Right hindlimb (tissue), 1 donor: ENCODE measurements around the gene TMEM170A.
A peak's percentile ranks its signal among the peaks of the same experiment; 100 is the strongest.
"Not testable (repeated sequence)": the region's sequence is repeated elsewhere in the genome, so short reads cannot be mapped to it uniquely, and the experiment has no call there.

Experiments
- DNase-seq: peaks from one replicate; pipeline ENCODE4 v3.0.0-alpha.2; 2018

The TMEM170A gene

DNA sequence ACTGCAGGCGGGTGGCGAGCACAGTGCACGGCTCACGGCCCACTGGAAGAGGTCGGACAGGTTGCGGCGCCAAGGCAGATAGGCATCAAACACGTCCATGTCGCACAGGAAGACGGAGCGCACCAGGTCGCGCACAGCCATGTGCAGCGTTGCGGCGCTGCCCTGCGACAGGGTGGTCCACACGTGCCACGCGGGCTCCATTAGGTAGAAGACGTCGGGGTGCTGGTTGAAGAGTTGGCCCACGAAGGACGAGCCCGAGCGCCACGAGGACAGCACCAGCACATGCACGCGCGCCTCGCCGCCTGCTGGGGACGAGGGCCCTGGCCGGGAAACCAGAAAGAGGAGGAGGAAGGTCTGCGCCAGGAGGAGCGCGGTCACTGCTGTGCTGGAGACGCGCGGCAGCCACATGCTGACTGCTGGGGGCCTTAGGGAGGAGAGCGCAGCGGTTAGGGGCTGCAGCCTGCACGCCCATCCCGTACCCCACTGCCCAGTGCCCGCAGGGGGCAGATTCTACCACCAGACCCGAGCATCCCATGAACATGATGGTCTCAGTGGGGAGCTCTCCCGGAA, 15.0 kb upstream of the TMEM170A start:
- DNase-seq, result no peak

DNA sequence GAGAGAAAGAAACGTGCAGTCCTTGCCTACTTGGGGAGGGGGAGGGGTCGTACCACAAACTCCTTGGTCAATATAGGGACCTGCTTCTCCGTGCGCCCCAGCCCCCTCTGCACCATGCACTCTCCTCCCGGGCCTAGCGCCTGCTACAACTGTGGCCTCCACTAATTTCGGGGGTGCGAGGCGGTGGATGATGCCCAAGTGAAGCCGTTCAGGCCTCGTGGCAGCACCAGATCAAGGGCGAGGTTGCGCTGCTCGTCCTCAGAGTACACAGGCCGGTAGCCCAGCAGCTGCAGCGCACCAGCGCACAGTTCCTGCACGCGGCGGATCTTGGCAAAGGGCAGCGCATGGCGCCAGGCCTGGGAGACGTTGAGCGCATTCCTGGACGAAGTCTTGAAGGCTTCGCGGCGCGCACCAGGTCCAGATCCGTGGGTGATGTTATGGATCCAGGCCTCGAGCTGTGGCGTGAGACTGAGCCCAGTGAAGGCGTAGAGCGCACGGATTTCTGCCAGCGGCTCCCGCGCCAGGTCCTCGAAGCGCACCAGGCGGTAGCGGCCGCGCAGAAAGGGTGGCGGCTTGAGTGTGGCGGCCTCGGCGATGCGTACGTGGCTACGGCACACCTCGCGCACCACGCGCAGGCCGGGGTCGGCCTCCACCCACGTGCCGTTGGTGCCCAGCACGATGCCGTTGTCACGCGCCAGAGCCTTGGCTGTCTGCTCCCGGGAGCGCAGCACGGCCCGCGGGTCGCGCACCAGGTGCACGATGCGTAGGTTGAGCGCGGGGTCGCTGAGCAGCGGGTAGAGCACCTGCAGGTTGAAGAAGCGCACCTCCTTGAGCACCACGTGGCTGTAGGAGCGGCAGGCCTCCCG, 14.2 kb upstream of the TMEM170A start:
- no peak for DNase-seq

DNA sequence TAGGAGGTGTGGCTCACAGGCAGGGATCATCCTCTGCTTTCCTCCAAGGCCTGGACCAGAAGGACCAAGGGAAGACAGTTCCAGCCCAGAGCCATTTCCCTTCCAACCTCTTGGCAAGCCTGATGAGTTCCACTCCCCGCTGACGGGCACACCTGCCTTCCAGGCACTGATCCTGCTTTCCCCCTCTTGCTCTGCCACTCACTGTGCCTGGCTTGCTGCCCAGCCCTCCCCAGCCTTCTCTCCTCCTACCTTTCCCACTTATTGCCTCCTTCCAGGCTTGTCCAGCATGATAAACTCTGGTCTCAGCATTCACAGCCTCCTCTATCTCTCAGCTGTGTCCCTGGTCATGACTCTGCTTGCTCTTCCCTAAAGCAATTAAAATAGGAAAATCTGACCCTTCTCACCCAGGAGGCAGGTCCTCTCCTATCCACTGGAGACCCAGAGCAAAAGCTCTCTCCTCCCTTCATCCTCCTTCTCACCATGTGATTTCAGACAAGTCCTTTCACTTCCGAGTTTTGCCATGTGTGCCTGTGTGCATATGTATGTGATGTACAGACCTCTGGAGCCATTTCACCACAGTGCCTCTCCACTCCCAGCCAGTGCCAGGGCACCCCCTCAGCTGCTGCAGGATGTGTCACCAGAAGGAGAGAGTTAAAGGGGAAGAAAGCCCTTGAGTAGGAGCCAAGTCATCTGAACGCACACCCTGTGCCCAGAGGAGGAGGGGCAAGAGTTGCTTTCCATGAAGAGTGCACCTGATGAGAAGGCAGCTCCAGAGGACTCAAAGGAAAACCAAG, 13.4 kb upstream of the TMEM170A start:
- no peak for DNase-seq

DNA sequence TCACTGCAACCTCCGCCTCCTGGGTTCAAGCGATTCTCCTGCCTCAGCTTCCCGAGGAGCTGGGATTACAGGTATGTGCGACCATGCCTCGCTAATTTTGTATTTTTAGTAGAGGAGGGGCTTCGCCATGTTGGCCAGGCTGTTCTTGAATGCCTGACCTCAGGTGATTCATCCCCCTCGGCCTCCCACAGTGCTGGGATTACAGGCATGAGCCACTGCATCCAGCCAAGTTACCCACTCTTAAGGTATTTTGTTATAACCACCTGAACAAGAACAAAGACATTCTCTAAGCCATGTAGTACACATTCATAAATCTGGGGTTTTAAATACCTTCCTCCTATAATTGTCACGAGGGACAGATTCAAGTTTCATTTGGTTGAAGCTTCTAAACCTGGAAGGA, 12.3 kb upstream of the TMEM170A start:
- DNase-seq, result no peak

DNA sequence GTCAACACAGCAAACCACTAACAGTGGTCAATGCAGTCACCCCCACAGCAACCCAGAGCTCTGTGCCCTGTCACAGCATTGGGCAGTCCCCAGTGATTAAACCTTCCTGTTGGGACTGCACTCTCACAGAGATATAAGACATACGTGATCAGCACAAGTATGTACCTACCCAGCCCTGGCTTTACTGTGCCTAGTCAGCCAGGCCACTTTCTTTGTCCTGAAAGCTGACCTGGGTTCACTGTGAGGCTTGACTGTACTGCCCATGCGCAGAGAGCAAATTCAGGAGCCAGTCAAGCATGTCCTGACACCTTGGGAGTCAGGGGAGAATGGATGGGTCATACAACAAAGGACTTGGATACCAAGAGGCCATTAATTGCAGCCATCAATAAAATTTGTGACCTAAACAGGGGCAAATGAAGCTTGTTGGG, 10.9 kb upstream of the TMEM170A start:
- DNase-seq, result no peak

DNA sequence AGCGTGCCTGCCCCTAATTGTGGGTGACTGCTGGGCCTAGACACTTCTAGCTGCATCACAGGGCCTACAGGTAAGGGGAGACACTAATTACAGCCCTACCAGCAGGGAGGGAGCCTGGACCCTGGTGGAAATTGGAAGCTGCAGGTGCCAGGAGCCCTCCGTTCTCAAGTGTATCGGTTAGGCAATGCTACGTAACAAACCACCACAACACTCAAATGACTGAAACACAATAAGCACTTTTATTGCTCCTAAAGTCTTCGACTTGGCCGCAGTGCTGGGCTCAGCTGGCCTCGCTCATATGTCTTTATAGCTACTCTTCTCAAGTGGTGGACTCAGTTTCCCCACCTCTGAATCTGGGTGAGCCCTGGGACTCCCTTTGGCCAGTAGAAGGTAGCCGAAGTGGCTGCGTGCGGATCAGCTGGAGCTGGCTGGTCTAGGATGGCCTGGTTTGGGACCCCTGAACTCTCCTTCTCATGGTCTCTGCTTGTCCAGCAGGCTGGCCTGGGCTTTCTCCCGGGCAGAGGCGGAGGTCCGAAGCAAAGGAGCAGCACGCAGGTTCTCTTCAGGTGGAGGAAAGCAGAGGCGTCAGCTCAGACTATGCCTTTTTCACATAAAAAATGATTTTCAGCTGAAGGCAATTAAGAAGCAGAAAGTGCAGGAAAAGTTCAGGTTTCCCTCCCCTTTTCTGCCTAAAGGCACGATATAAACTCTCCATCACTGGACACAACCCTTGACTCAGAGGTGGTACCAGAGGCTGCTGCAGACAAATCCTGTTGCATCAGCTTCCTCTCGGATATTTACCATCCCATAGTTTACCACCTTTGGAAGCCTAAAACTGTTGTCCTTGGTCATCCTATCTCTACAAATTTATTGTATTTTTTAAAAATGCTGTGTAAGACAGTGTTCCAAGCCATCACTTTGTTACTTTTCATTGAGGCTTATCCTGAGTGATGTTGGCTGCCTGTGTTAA, 8.7 kb upstream of the TMEM170A start:
- DNase-seq, result no peak

DNA sequence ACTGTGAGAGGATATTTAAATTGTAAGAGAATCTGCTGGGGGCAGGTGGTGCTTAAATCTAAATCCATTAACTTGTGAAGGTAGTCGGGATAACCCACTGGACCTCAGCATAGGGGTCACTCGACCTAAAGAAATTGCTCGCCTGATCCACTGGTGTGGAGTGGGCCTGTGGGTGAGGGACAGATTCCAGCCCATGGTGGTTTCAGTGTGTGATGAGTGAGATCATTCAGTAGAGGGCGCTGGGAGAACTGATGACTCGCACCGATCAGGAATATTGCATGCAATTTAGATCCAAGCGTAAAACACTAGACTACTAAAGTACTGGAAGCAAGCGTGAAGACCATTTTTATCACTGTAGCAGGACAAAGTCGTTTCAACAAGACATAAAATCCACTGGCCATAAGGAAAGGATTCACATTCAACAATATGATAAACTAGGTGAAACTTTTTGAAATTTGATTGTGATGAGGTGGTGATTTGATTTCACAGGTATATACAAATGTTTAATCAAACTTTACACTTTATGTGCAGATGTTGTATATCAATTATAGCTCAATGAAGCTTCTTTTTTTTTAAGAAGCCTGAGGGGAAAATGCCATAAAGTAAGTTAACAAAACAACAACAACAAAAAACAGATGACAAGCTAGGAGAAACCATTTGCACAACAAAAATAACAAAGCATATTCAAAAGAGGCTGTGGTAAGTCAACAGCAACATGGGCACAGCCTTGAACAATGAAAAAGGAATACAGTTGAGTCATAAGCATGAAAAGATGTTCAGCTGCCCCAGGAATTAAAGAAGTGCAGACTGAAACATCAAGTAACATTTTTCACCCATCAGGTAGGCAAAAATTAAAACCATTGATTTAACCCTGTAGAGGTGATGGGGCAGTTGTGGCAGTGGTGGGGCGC, 7.5 kb upstream of the TMEM170A start:
- peak; percentile 70 for DNase-seq

DNA sequence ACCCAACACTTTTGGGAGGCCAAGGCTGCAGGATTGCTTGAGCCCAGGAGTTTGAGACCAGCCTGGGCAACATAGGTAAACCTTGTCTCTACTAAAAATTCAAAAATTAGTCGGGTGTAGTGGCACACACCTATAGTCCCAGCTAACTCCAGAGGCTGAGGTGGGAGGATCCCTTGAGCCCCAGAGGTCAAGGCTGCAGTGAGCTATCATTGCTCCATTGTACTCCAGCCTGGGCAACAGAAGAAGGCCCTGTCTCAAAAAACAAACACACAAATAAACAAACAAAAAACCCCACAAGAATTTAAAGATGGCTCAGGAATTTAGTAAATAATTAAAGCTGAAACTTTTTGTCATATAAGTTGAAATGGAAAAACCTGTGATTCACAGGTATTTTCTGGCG, 2.3 kb upstream of the TMEM170A start:
- no peak for DNase-seq

DNA sequence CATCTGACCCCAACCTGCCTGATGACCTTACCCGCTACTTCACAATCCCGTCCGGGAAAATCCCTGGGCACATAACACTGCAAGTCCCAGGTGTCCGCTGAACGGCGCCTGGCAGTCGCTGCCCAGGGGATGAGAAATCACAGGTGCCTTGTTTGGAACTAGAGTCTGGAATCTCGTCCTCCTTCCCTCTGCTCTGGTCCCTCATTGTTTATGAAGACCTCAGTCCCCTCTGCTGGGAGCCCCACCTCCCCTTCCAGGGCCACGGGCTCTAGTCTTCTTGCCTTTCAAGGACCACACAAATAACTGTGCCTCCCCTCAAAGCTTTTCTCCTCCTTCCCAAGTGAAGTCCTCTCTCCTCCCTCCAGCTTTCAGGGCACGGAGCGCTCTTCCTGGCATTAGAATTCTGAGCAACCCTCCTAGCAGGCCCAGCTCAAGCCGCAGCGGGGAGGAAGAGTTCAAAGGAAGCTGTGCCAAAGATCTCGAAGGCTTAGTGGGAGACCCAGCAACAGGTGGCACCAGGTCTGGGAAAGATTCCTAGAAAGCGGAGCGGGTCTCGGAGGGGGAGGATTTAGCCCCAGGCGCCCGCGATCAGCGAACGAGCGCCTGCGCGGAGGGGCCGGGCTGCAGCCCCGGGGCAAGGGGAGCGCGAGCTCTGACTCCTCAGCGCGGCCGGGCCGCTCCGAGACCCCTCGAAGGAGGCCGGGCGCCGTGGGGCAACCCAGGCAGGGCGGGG, 934 bp downstream of the TMEM170A start:
- DNase-seq, result peak; percentile 64

DNA sequence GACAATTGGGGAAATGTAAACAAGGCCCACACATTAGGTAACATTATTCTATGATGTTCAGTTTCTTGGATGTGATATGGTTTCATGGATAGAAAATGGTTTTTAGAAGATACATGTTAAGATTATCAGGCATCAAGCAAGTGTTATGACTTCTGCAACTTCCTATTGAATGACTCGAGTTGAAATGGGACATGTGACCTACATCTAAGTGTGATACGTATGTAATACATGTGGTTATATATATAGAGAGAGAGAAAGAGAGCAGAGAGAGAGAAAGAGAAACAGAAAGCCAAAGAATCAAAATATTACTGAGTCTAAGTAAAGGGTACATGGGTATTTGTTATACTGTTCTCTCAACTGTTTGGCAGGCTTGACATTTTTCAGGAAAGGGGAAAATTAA, 1.7 kb downstream of the TMEM170A start:
- no peak for DNase-seq

DNA sequence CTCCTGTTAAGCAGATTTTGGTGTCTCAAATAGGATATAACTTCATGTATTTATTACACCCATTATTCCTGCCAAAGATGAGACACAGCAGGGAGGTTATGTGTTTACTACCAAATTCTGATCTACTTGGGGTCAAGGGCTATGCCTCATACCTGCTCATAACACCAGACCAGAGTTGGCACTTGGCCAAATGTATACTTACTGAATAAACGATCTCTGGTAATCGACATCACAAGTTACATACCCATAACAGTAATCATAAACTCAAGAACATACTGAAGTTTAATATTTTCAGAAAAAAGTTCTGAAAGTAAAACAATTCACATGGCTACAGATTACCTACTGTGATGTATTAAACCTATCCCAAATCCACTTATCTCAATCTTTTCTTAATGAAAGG, 2.9 kb downstream of the TMEM170A start:
- DNase-seq, result no peak

DNA sequence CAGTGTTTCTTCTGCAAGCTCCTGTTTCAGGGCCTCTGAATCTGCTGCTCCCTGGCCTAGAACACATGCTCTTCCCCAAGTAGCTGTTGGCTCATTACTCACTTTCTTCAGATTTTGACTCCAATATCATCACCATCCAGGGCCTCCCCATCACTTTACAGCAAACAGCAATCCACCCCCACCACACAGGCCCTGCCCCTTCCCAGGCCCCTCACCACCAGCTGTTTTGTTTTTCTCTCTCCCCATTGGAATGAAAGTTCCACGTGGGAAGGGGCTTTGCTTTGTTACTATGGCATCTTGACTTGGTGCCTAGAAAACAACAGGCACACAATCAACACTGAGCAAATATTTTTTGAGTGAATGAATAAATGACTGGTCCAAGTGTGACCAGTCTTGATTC, 4.0 kb downstream of the TMEM170A start:
- peak; percentile 88 for DNase-seq

DNA sequence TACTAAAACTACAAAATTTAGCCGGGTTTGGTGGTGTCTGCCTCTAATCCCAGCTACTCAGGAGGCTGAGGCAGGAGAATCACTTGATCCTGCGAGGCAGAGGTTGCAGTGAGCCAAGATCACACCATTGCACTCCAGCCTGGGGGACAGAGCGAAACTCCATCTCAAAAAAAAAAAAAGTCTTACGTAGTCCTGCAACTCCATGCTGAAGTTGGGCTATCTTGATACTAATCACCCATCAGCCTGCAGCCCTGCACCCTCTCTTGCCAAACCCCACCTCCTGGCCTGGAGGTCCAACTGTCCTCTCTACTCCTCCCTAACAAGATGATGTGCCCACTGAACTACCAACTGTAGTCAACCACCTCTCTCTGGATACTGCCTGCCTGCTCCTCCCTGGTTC, 4.8 kb downstream of the TMEM170A start:
- DNase-seq, result no peak

DNA sequence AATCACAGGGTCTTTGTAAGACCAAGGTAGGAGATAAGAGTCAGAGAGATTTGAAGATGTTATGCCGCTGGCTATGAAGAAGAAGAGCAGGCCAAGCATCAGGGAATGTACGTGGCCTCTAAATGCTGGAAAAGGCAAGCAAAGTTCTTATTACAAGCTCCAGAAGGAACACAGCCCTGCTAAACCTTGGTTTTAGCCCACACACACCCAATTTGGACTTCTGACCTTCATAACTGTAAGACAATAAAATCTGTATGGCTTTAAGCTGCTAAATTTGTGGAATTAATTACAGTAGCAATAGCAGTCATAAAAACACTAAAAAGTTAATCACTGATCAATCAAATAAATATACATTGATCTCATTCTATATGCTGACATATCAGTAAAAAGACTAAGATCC, 6.0 kb downstream of the TMEM170A start:
- DNase-seq, result no peak

DNA sequence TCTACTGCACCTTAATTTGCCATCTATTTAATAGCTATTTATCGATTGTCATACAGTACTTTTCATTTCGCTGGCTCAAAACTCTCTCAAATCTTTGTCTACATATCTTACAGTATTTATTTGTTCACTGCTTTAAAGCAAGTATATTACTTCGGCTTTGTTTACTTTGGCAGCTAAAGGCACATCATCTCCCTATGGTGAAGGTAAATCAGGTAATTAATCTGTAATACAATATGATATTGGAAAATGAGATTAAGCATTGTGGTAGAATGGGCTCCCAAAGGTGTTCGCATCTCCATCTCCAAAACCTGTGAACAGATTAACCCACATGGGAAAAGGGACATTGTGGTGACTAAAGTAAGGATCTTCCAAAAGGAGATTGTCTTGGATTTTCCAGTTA, 6.5 kb downstream of the TMEM170A start:
- DNase-seq, result no peak

DNA sequence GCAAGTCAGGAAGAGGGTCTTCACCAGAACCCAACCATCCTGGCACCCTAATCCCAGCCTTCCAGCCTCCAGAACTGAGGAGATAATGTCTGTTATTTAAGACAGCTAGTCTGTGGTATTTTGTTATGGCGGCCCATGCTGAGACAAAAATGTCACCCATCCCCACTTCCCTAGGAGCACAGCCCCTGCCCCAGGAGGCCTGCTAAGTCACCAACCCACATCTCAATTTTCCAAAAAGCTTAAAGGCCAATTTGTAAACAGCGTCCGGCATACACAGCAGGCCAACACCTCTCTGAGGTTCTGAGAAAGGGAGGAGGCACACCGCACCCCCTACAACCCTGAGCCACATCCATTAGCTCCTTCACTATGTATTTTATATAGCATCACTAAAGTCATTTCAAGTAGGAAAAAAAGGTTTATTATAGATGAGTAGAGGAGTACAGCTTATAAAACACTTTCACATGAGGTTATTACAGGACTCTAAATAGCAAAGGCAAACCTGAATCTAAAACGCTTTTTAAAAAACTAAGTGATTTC, 6.9 kb downstream of the TMEM170A start:
- DNase-seq, result no peak

DNA sequence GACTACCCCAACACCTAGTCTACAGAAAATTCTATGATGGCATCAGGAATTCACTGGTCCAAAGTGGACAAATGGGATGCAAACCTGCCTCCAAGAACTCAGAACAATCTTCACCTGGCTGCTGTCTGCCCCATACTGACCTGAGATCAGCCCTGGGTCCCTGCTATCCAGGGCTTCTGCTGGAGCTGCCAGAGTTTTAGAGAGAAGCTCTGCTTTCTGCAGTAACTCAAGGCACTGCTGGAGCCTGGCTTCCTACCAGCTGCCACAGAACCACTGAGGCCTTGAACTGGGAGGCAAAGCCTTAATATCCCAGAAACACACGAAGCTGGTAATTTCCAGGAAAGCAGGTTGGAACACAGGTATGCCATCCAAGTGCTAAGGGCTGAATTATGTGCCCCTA, 7.5 kb downstream of the TMEM170A start:
- DNase-seq, result no peak

DNA sequence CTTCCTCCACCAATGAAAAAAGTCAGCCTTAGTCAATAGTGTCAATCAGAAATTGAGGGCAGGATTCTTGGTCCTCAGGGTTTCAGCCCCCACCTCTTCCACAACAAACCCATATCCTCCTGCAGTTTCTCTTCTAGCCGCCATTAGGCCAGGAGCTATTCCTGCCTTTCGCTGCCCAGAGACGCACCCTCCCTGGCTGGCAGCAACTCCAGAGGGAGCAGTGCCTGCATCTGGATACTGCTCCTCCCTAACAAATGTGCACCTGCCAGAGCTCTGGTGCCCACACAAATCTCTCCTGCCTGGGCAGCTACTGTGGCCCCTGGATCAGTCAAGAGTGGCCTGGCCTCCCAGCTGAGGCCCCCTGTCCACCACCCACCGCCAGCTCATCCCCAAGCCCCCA, 8.0 kb downstream of the TMEM170A start:
- DNase-seq, result not testable (repeated sequence)

DNA sequence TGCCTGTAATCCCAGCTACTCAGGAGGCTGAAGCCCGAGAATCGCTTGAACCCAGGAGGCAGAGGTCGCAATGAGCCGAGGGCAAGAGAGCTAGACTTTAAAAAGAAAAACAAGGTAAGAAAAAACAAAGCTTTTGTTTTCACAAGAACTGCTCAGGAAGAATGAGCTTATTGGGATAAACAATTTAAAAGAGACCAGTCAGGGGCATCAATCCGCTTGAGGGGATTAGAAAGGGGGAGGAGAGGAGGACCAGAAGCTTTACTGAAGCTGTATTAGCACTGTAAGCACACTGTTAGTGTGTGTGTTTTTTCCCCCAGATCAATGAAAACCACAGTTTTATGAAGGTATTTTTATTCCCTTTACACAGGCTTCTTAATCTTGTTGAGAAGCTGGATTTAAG, 8.8 kb downstream of the TMEM170A start:
- no peak for DNase-seq

DNA sequence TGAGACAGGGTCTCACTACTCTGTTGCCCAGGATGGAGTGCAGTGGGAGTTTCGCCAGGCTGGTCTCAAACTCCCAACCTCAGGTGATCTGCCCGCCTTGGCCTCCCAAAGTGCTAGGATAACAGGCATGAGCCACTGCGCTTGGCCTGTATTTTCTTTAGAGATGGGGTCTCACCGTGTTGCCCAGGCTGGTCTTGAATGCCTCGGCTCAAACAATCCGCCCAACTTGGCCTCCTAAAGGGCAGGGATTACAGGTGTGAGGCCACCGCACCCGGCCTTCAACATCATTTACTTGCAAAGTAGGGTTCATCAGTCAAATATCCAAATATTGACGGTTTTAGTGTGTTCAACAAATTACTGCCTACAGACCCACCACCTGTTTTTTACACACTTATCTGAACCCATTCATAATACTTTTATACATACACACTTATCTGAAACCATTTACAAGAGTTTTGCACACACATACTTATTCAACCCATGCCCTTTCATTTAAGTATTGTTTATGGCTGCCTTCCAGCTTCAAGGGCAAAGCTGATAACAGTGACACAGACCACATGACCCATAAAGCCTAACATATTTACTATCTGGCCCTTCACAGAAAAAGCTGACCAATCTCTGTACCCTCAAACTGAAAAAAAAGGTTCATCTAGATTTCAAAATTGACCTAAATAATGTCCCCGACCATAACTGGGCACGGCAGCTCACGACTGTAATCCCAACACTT, 11.9 kb downstream of the TMEM170A start:
- no peak for DNase-seq
